K562 (cell line): Measurements from ENCODE around the gene FAR2. TPM values are rescaled to one million over a fixed set of nuclear protein-coding genes. Genes with fewer than 3 reads are reported as not detected.

Experiments
- ATF7 ChIP-seq: fragments of 450-650 bp; IDR thresholded peaks from 2 replicates; pipeline ENCODE4 v1.7.1; 2014; ENCODE audit warnings: mild to moderate bottlenecking, moderate library complexity
- ELK1 ChIP-seq: sonication (generic); formaldehyde crosslinking; IDR thresholded peaks from 2 replicates; pipeline ENCODE4 v1.8.1; 2022; ENCODE audit warnings: missing genetic modification reagents
- ETV1 ChIP-seq: fragments of 450-650 bp; conservative IDR thresholded peaks from 2 replicates; pipeline ENCODE4 v1.6.1; 2016; ENCODE audit warnings: missing genetic modification characterization, control low read depth, low read depth, missing compliant biosample characterization
- FOXA1 ChIP-seq: fragments of 450-650 bp; IDR thresholded peaks from 2 replicates; pipeline ENCODE4 v1.6.1; 2016; ENCODE audit warnings: mild to moderate bottlenecking, borderline replicate concordance
- FOXP4 ChIP-seq: sonication (generic); formaldehyde crosslinking; IDR thresholded peaks from 2 replicates; pipeline ENCODE4 v1.8.0; 2022; ENCODE audit warnings: mild to moderate bottlenecking, missing genetic modification reagents, borderline replicate concordance
- JUND ChIP-seq, 2 experiments: IDR thresholded peaks; 2 replicates in 1 of 2; 3 replicates in 1 of 2; pipeline ENCODE4 v1.6.1; 2011; ENCODE audit warnings: borderline replicate concordance in 2 of 2, low read depth in 2 of 2, low read length in 2 of 2, improper control_type of control experiment in 1 of 2, missing biosample characterization in 1 of 2, missing genetic modification characterization in 1 of 2, missing genetic modification reagents in 1 of 2
- MCM2 ChIP-seq: fragments of 450-650 bp; IDR thresholded peaks from 2 replicates; pipeline ENCODE4 v1.6.1; 2017; ENCODE audit warnings: low read depth, mild to moderate bottlenecking
- NCOA1 ChIP-seq: fragments of 450-650 bp; IDR thresholded peaks from 2 replicates; pipeline ENCODE4 v1.6.1; 2016; ENCODE audit warnings: low read depth
- NR2C1 ChIP-seq, 2 experiments: fragments of 450-650 bp; IDR thresholded peaks; 2 replicates each; pipeline ENCODE4 v1.6.1; 2017; ENCODE audit warnings: mild to moderate bottlenecking in 2 of 2, antibody characterized with exemption in 1 of 2, inconsistent platforms in 1 of 2, missing compliant biosample characterization in 1 of 2, missing genetic modification characterization in 1 of 2
- NR2C2 ChIP-seq, 2 experiments: fragments of 200-800 bp in 1 of 2; sonication (Bioruptor generic) in 1 of 2; sonication (generic) in 1 of 2; formaldehyde crosslinking in 1 of 2; IDR thresholded peaks; 2 replicates each; pipeline versions ENCODE4 v1.6.1 to v1.8.0; 2016 to 2022; ENCODE audit warnings: mild to moderate bottlenecking in 1 of 2, missing compliant biosample characterization in 1 of 2, missing genetic modification characterization in 1 of 2, missing genetic modification reagents in 1 of 2
- SIX5 ChIP-seq, 2 experiments: IDR thresholded peaks; 2 replicates each; pipeline ENCODE4 v1.6.1; 2011; ENCODE audit warnings: low read length in 2 of 2, borderline replicate concordance in 1 of 2, low read depth in 1 of 2, mild to moderate bottlenecking in 1 of 2, moderate library complexity in 1 of 2; ENCODE audit not compliant: insufficient read depth in 1 of 2
- SOX6 ChIP-seq: fragments of 450-650 bp; IDR thresholded peaks from 2 replicates; pipeline ENCODE4 v1.6.1; 2014; ENCODE audit warnings: mild to moderate bottlenecking
- SRSF3 ChIP-seq: fragments of 200-400 bp; formaldehyde crosslinking; IDR thresholded peaks from 2 replicates; pipeline ENCODE4 v1.6.1; 2016; ENCODE audit warnings: mild to moderate bottlenecking, low read length, moderate library complexity; ENCODE audit not compliant: insufficient read depth
- TBP ChIP-seq: optimal IDR thresholded peaks from 2 replicates; pipeline ENCODE3; 2011; ENCODE audit warnings: low read depth, low read length, improper control_type of control experiment
- XRCC5 ChIP-seq: fragments of 200-400 bp; formaldehyde crosslinking; IDR thresholded peaks from 2 replicates; pipeline ENCODE4 v1.6.1; 2017; ENCODE audit warnings: low read depth, mild to moderate bottlenecking, low read length
- ZC3H8 ChIP-seq: fragments of 450-650 bp; IDR thresholded peaks from 2 replicates; pipeline ENCODE4 v1.6.1; 2017
- ZHX1 ChIP-seq: fragments of 150-350 bp; conservative IDR thresholded peaks from 2 replicates; pipeline ENCODE4 v1.6.1; 2014; ENCODE audit warnings: low read length
- polyA plus RNA-seq, 8 experiments: library from polyadenylated mRNA; depleted of rRNA in 4 of 8; stranded (reverse) in 5 of 8; unstranded in 3 of 8; fragments of >200 nt; fragmentation: Nextera tagmentation in 2 of 8; fragmentation: Illumina TruSeq in 1 of 8; extraction: Ambion mirVana in 2 of 8; extraction: Trizol in 1 of 8; gene quantifications; 2 replicates each; pipeline versions ENCODE4 v1.2.1 to v1.2.3, GENCODE V29; 2011 to 2014; ENCODE audit warnings: inconsistent platforms in 1 of 8, missing spikeins in 1 of 8
- total RNA-seq, 7 experiments: library from RNA; depleted of rRNA in 6 of 7; stranded (reverse); fragments of >200 nt in 6 of 7; fragmentation: Illumina TruSeq in 2 of 7; extraction: Trizol in 2 of 7; gene quantifications; 2 replicates each; pipeline versions ENCODE4 v1.2.1 to v1.2.3, GENCODE V29; 2011 to 2021; ENCODE audit warnings: low replicate concordance in 1 of 7
- TF ChIP-seq, protein P1 (sequence below): fragments of 450-650 bp; IDR thresholded peaks from 2 replicates; pipeline ENCODE4 v1.6.1; 2017; ENCODE audit warnings: mild to moderate bottlenecking, moderate library complexity

FAR2 gene
- total and polyA plus RNA-seq, 9 of the 15 experiments (the other 6 are each of a cell fraction or from before 2014, with no cell fraction given): 5.0 to 13.4 (median 8.5) TPM

DNA sequence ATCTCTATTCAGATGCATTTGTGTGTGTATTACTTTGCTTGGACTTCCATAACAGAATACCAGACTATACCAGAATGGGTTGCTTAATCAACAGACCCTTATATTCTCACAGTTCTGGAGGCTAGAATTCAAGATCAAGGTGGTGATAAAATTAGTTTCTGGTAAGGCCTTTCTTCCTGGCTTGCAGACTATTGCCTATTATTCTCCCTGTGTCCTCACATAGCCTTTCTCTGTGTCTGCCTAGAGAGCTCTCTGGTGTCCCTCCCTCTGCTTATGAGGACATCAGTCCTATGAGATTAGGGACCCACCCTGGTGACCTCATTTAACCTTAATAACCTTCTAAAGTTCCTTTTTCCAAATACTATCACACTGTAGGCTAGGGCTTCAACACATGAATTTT is 106.0 kb downstream of the FAR2 start (continued):
- TF ChIP-seq FOXP4 (CRISPR knock-in tag): no peak
- TF ChIP-seq ELK1 (CRISPR knock-in tag): no peak
- TF ChIP-seq JUND (IDR thresholded peaks at IDR 0.05; ENCODE audit: borderline replicate concordance, low read depth, low read length): peak; percentile 7; the same call in 1 of the 2 replicates
- peak; percentile 76; the same call in 2 of the 3 replicates for TF ChIP-seq JUND (tag; IDR thresholded peaks at IDR 0.05; ENCODE audit: borderline replicate concordance, low read depth, low read length)
- 0 out of 2 replicates have a peak, but pooled peaks have one; percentile 40 for TF ChIP-seq NCOA1
- TF ChIP-seq MCM2: no peak
- TF ChIP-seq NR2C1 (IDR thresholded peaks at IDR 0.05): no peak
- peak; percentile 17; the same call in 1 of the 2 replicates for TF ChIP-seq NR2C1 (tag; IDR thresholded peaks at IDR 0.05)
- TF ChIP-seq SIX5 (IDR thresholded peaks at IDR 0.05; ENCODE audit: borderline replicate concordance in 1 of 2, insufficient read depth in 1 of 2, low read depth in 1 of 2, low read length in 2 of 2): no peak
- TF ChIP-seq, protein P1, sequence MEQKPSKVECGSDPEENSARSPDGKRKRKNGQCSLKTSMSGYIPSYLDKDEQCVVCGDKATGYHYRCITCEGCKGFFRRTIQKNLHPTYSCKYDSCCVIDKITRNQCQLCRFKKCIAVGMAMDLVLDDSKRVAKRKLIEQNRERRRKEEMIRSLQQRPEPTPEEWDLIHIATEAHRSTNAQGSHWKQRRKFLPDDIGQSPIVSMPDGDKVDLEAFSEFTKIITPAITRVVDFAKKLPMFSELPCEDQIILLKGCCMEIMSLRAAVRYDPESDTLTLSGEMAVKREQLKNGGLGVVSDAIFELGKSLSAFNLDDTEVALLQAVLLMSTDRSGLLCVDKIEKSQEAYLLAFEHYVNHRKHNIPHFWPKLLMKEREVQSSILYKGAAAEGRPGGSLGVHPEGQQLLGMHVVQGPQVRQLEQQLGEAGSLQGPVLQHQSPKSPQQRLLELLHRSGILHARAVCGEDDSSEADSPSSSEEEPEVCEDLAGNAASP: peak; percentile 56; the same call in 1 of the 2 replicates
- TF ChIP-seq SOX6: peak; percentile 55; the same call in 1 of the 2 replicates
- TF ChIP-seq FOXA1: no peak
- TF ChIP-seq TBP: no peak
- TF ChIP-seq ZC3H8: no peak
- peak; percentile 82 for TF ChIP-seq ETV1 (tag)
- TF ChIP-seq NR2C2 (CRISPR knock-in tag; IDR thresholded peaks at IDR 0.05): no peak
- TF ChIP-seq NR2C2 (tag; IDR thresholded peaks at IDR 0.05): peak; percentile 36; the same call in 1 of the 2 replicates
- TF ChIP-seq SRSF3: no peak
- TF ChIP-seq XRCC5: no peak
- no peak for TF ChIP-seq ZHX1
- peak; percentile 77; the same call in 1 of the 2 replicates for TF ChIP-seq ATF7
